Measurements from ENCODE around the gene STS.

DNA sequence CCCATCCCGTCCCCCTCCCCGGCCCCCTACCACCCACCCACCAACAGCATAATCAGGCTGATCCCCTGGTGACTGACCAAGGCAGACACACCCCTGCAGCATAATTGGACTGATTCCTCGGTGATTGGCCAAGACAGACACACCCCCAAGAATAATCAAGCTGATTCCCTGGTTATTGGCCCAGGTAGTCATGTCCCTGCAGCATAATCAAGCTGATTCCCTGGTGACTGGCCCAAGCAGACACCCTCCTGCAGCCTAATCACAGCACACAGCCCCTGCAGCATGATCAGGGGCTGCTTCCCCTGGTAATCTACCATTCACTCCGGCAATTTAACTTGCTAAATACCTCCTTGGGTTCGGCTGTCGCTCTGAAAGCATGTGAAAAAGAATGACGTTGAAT lies 47.5 kb upstream of the STS start:
- TF ChIP-seq, protein P1, sequence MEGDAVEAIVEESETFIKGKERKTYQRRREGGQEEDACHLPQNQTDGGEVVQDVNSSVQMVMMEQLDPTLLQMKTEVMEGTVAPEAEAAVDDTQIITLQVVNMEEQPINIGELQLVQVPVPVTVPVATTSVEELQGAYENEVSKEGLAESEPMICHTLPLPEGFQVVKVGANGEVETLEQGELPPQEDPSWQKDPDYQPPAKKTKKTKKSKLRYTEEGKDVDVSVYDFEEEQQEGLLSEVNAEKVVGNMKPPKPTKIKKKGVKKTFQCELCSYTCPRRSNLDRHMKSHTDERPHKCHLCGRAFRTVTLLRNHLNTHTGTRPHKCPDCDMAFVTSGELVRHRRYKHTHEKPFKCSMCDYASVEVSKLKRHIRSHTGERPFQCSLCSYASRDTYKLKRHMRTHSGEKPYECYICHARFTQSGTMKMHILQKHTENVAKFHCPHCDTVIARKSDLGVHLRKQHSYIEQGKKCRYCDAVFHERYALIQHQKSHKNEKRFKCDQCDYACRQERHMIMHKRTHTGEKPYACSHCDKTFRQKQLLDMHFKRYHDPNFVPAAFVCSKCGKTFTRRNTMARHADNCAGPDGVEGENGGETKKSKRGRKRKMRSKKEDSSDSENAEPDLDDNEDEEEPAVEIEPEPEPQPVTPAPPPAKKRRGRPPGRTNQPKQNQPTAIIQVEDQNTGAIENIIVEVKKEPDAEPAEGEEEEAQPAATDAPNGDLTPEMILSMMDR (IDR thresholded peaks at IDR 0.05; ENCODE audit: control extremely low read depth in 1 of 3, insufficient read depth in 1 of 3, low read depth in 1 of 3, low read length in 3 of 3): no peak
- no peak for TF ChIP-seq CEBPB (IDR thresholded peaks at IDR 0.05; ENCODE audit: low read depth, low read length)
- no peak for TF ChIP-seq FOSL1 (IDR thresholded peaks at IDR 0.05; ENCODE audit: insufficient read depth, low read depth, low read length)
- no peak for TF ChIP-seq YY1 (IDR thresholded peaks at IDR 0.05; ENCODE audit: low read depth, low read length)
- TF ChIP-seq TBP (IDR thresholded peaks at IDR 0.05; ENCODE audit: low read depth, low read length): no peak
- no peak for TF ChIP-seq BCL11A (IDR thresholded peaks at IDR 0.05; ENCODE audit: low read depth in 2 of 2, low read length in 2 of 2)
- TF ChIP-seq RNF2 (IDR thresholded peaks at IDR 0.05; ENCODE audit: borderline replicate concordance, low read depth, low read length, missing control alignments, poor library complexity, severe bottlenecking): no peak
- no peak for TF ChIP-seq POLR2A (IDR thresholded peaks at IDR 0.05; ENCODE audit: control extremely low read depth in 1 of 2, low read depth in 2 of 2, low read length in 2 of 2)
- no peak for TF ChIP-seq SP1 (IDR thresholded peaks at IDR 0.05; ENCODE audit: low read depth, low read length)
- TF ChIP-seq GABPA (IDR thresholded peaks at IDR 0.05; ENCODE audit: borderline replicate concordance, insufficient read depth, low read length): no peak
- no peak for TF ChIP-seq POLR2AphosphoS5 (IDR thresholded peaks at IDR 0.05; ENCODE audit: low read depth, low read length)
- TF ChIP-seq, protein P2, sequence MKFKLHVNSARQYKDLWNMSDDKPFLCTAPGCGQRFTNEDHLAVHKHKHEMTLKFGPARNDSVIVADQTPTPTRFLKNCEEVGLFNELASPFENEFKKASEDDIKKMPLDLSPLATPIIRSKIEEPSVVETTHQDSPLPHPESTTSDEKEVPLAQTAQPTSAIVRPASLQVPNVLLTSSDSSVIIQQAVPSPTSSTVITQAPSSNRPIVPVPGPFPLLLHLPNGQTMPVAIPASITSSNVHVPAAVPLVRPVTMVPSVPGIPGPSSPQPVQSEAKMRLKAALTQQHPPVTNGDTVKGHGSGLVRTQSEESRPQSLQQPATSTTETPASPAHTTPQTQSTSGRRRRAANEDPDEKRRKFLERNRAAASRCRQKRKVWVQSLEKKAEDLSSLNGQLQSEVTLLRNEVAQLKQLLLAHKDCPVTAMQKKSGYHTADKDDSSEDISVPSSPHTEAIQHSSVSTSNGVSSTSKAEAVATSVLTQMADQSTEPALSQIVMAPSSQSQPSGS (IDR thresholded peaks at IDR 0.05; ENCODE audit: low read length): no peak
